ENCODE measurements around the gene ADORA2B.
A peak's percentile ranks its signal among the peaks of the same experiment; 100 is the strongest.

The ADORA2B gene

GRCh38 chr17:15958484-15958854 is 13.5 kb downstream of the ADORA2B start:
- TF ChIP-seq CTCF (conservative IDR thresholded peaks at IDR 0.05; ENCODE audit: low read length) (no peak), EZH2phosphoT487 (IDR thresholded peaks at IDR 0.05; ENCODE audit: borderline replicate concordance) (no peak)
- no peak overlapping the region for H3K4me3 ChIP-seq (ENCODE audit: low read length, poor library complexity, severe bottlenecking)
- no peaks in the 10 kb centered on the region for H3F3A ChIP-seq (ENCODE audit: low read depth)
- H3K9me2 ChIP-seq (replicated peaks; ENCODE audit: low read depth, low read length) = no peaks in the 10 kb centered on the region
- no peaks in the 10 kb centered on the region for H3K27me3 ChIP-seq (ENCODE audit: insufficient read depth, low read length, poor library complexity, severe bottlenecking)
- H3K9ac ChIP-seq (ENCODE audit: low read depth, low read length, poor library complexity, severe bottlenecking) = peak overlapping the region; percentile 7
- H3K4me2 ChIP-seq (ENCODE audit: low read depth, low read length, poor library complexity, severe bottlenecking) = peak overlapping the region; percentile 33
- no peaks in the 10 kb centered on the region for H3K79me2 ChIP-seq (ENCODE audit: insufficient read depth, low read length)
- peaks cover 8% of the 10 kb centered on the region for H3K4me1 ChIP-seq (ENCODE audit: insufficient read depth, low read length, poor library complexity, severe bottlenecking)
- H4K20me1 ChIP-seq (ENCODE audit: insufficient read depth, low read length, poor library complexity, severe bottlenecking) = no peaks in the 10 kb centered on the region
- H2AFZ ChIP-seq (ENCODE audit: low read length) = no peak overlapping the region
- no peaks in the 10 kb centered on the region for H3K36me3 ChIP-seq (ENCODE audit: insufficient read depth, low read length)
- H3K9me3 ChIP-seq (ENCODE audit: insufficient read depth, low read depth, low read length) = no peaks in the 10 kb centered on the region

- no peaks in the 10 kb centered on the region for H3F3A ChIP-seq (ENCODE audit: low read depth)
- TF ChIP-seq CTCF (conservative IDR thresholded peaks at IDR 0.05; ENCODE audit: low read length) = no peak
- TF ChIP-seq EZH2phosphoT487 (IDR thresholded peaks at IDR 0.05; ENCODE audit: borderline replicate concordance) = no peak
- H3K79me2 ChIP-seq (ENCODE audit: insufficient read depth, low read length) = no peaks in the 10 kb centered on the region
- H3K4me2 ChIP-seq (ENCODE audit: low read depth, low read length, poor library complexity, severe bottlenecking) = no peak overlapping the region
- H2AFZ ChIP-seq (ENCODE audit: low read length) = no peak overlapping the region
- H3K27me3 ChIP-seq (ENCODE audit: insufficient read depth, low read length, poor library complexity, severe bottlenecking) = no peaks in the 10 kb centered on the region
- no peaks in the 10 kb centered on the region for H4K20me1 ChIP-seq (ENCODE audit: insufficient read depth, low read length, poor library complexity, severe bottlenecking)
- H3K4me1 ChIP-seq (ENCODE audit: insufficient read depth, low read length, poor library complexity, severe bottlenecking) = peaks cover 22% of the 10 kb centered on the region
- no peaks in the 10 kb centered on the region for H3K36me3 ChIP-seq (ENCODE audit: insufficient read depth, low read length)
- no peaks in the 10 kb centered on the region for H3K9me2 ChIP-seq (replicated peaks; ENCODE audit: low read depth, low read length)
- no peak overlapping the region for H3K4me3 ChIP-seq (ENCODE audit: low read length, poor library complexity, severe bottlenecking)
- no peaks in the 10 kb centered on the region for H3K9me3 ChIP-seq (ENCODE audit: insufficient read depth, low read depth, low read length)
- no peak overlapping the region for H3K9ac ChIP-seq (ENCODE audit: low read depth, low read length, poor library complexity, severe bottlenecking)
These were observed 18.8 kb downstream of the ADORA2B start for GRCh38 chr17:15963670-15964110.

- H3K4me3 ChIP-seq (ENCODE audit: low read length, poor library complexity, severe bottlenecking) = no peak overlapping the region
- no peak overlapping the region for H3K9ac ChIP-seq (ENCODE audit: low read depth, low read length, poor library complexity, severe bottlenecking)
- H4K20me1 ChIP-seq (ENCODE audit: insufficient read depth, low read length, poor library complexity, severe bottlenecking) = no peaks in the 10 kb centered on the region
- H3K4me2 ChIP-seq (ENCODE audit: low read depth, low read length, poor library complexity, severe bottlenecking) = no peak overlapping the region
- H3K9me2 ChIP-seq (replicated peaks; ENCODE audit: low read depth, low read length) = no peaks in the 10 kb centered on the region
- TF ChIP-seq CTCF (conservative IDR thresholded peaks at IDR 0.05; ENCODE audit: low read length) = no peak
- TF ChIP-seq EZH2phosphoT487 (IDR thresholded peaks at IDR 0.05; ENCODE audit: borderline replicate concordance) = no peak
- no peaks in the 10 kb centered on the region for H3K79me2 ChIP-seq (ENCODE audit: insufficient read depth, low read length)
- H3F3A ChIP-seq (ENCODE audit: low read depth) = no peaks in the 10 kb centered on the region
- H3K9me3 ChIP-seq (ENCODE audit: insufficient read depth, low read depth, low read length) = no peaks in the 10 kb centered on the region
- no peaks in the 10 kb centered on the region for H3K36me3 ChIP-seq (ENCODE audit: insufficient read depth, low read length)
- H3K4me1 ChIP-seq (ENCODE audit: insufficient read depth, low read length, poor library complexity, severe bottlenecking) = peaks cover 17% of the 10 kb centered on the region
- 0 out of 2 replicates have a peak overlapping the region, but pooled peaks have one; percentile 46 for H2AFZ ChIP-seq (ENCODE audit: low read length)
- H3K27me3 ChIP-seq (ENCODE audit: insufficient read depth, low read length, poor library complexity, severe bottlenecking) = no peaks in the 10 kb centered on the region
These were observed 20.6 kb downstream of the ADORA2B start for GRCh38 chr17:15965528-15965927.

Data from Loucy (cell line).